ENCODE results near the gene PTPN18.

DNA sequence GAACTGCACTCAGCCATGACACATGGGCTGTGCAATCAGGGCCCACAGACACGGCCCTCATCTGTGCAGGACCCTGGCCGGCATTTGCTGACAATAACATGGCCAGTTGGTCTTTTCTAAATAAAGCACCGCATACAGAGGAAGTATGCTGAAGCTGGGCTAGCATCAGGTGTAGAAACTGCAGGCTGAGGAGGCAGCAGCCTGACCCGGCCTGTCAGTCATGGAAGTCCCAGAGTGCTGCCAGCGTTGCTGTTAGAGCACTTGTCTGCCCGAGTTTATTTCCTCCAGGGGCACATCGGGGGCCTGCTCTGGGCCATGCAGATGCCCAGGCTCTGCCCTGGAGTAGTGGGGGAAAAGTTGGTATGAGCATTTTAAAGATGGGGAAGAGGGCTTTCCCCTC, 4.1 kb upstream of the PTPN18 start:
- TF ChIP-seq, protein P1, sequence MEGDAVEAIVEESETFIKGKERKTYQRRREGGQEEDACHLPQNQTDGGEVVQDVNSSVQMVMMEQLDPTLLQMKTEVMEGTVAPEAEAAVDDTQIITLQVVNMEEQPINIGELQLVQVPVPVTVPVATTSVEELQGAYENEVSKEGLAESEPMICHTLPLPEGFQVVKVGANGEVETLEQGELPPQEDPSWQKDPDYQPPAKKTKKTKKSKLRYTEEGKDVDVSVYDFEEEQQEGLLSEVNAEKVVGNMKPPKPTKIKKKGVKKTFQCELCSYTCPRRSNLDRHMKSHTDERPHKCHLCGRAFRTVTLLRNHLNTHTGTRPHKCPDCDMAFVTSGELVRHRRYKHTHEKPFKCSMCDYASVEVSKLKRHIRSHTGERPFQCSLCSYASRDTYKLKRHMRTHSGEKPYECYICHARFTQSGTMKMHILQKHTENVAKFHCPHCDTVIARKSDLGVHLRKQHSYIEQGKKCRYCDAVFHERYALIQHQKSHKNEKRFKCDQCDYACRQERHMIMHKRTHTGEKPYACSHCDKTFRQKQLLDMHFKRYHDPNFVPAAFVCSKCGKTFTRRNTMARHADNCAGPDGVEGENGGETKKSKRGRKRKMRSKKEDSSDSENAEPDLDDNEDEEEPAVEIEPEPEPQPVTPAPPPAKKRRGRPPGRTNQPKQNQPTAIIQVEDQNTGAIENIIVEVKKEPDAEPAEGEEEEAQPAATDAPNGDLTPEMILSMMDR (IDR thresholded peaks at IDR 0.05) = no peak
- TF ChIP-seq POLR2AphosphoS5 (IDR thresholded peaks at IDR 0.05; ENCODE audit: insufficient read depth in 1 of 2, low read depth in 1 of 2) = no peak

All from vagina (tissue), 2 donors.